MCF 10A (cell line): ENCODE results near the gene EXOC3L2. TPM values are rescaled to one million over a fixed set of nuclear protein-coding genes. Genes with fewer than 3 reads are reported as not detected.

Experiments
- Bru-seq: library from RNA; stranded (reverse); fragments of 400-500 nt; gene quantifications from one replicate; lab custom pipeline; 2021; lab: Mats Ljungman, UMichigan
- BruChase-seq, 2 experiments: library from RNA; stranded (reverse); fragments of 400-500 nt; gene quantifications; one replicate each; lab custom pipeline; 2021; lab: Mats Ljungman, UMichigan
- BruUV-seq: library from RNA; stranded (reverse); fragments of 400-500 nt; replicated peaks from 2 replicates; lab custom pipeline; 2021; lab: Mats Ljungman, UMichigan
- CTCF ChIA-PET: fragments of 300-600 bp; sonication (Branson Sonifier 250); formaldehyde crosslinking; extraction: SDS; loops from one replicate; lab custom pipeline; 2021; ENCODE audit warnings: antibody characterized with exemption, inconsistent platforms; lab: Yijun Ruan, JAX
- POLR2A ChIA-PET: fragments of 300-600, 350-650 bp; sonication (Branson Sonifier 250); formaldehyde crosslinking; extraction: SDS; loops from one replicate; lab custom pipeline; 2020; ENCODE audit warnings: antibody characterized with exemption, inconsistent platforms; lab: Yijun Ruan, JAX
- DNase-seq: peaks from one replicate; pipeline ENCODE4 v3.0.0-alpha.2; 2018; ENCODE audit not compliant: unreplicated experiment
- H3K27ac Mint-ChIP-seq: one replicate; pipeline ENCODE4 v1.8.0; 2022; ENCODE audit warnings: mild to moderate bottlenecking, low read depth, mixed read lengths; ENCODE audit not compliant: unreplicated experiment
- H3K27me3 Mint-ChIP-seq: one replicate; pipeline ENCODE4 v1.8.0; 2022; ENCODE audit warnings: mixed read lengths; ENCODE audit not compliant: insufficient read depth, unreplicated experiment
- H3K36me3 Mint-ChIP-seq: one replicate; pipeline ENCODE4 v1.8.0; 2022; ENCODE audit warnings: mild to moderate bottlenecking, moderate library complexity, mixed read lengths; ENCODE audit not compliant: insufficient read depth, unreplicated experiment
- H3K4me1 Mint-ChIP-seq: one replicate; pipeline ENCODE4 v1.8.0; 2022; ENCODE audit warnings: mixed read lengths; ENCODE audit not compliant: insufficient read depth, unreplicated experiment
- H3K4me3 Mint-ChIP-seq: one replicate; pipeline ENCODE4 v1.8.0; 2022; ENCODE audit warnings: mild to moderate bottlenecking, moderate library complexity, mixed read lengths; ENCODE audit not compliant: unreplicated experiment
- H3K9me3 Mint-ChIP-seq: one replicate; pipeline ENCODE4 v1.8.0; 2022; ENCODE audit warnings: mixed read lengths; ENCODE audit not compliant: unreplicated experiment
- intact Hi-C: fragments of 100-400 bp; cut with micrococcal nuclease; formaldehyde crosslinking; loops from 2 replicates; pipeline ENCODE4 v1.14.1; 2022
- long read RNA-seq: library from polyadenylated mRNA; stranded (forward); transcript quantifications from one replicate; pipeline ENCODE4 v2.0.0, GENCODE V29; 2022
- total RNA-seq: library from RNA; stranded (reverse); gene quantifications from 2 replicates; pipeline ENCODE4 v1.2.3, GENCODE V29; 2022
- TF ChIP-seq, protein P1 (sequence below): fragments of 200-600 bp; IDR thresholded peaks from one replicate; pipeline ENCODE4 v1.8.0; 2022; ENCODE audit warnings: antibody characterized with exemption, mild to moderate bottlenecking; ENCODE audit not compliant: unreplicated experiment

The EXOC3L2 gene
- not detected in 2 replicates for total RNA-seq
- not detected for Bru-seq, nascent RNA
- percentile 3 among the genes with signal in this experiment for BruChase-seq, experiment 1, labeled RNA remaining after a 6-hour chase
- BruChase-seq, experiment 2, labeled RNA remaining after a 2-hour chase: not detected
- long read RNA-seq: 0 reads

DNA sequence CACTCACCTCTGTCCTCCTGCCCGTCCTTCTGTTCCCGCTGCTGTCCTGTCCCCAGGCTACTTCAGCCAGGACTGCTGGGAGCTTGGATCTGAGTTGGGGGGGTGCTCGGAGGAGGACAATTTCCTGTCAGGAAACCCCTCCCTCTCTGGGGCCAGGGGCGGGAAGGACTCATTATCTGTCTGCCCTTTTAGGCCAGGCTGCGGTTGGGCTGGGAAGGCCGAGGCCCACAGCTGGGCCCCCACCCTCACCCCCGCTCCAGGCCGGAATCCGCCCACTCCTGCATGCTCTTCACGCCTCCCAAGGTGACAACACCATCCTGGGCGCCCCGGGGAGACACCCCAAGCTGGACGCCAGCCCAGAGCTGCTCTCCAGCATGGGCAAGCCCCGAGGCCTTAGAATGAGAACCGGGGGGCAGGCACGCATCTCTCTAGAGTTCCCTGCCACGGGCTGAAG lies at the start of gene EXOC3L2:
TSS of gene EXOC3L2 (minus strand) at position 74 of the 454 bp plus-strand sequence. CDS start 6,362 bp downstream, outside the sequence.
- H3K4me3 Mint-ChIP-seq: no peak within 1 kb of the TSS
- POLR2A ChIA-PET: interaction anchor here (0.7 kb wide), 1 partner anchor 67 kb away, joined by 4 read pairs; the partner anchor contains the start of gene BLOC1S3
- H3K4me1 Mint-ChIP-seq: no peaks in the 10 kb centered on the region

DNA sequence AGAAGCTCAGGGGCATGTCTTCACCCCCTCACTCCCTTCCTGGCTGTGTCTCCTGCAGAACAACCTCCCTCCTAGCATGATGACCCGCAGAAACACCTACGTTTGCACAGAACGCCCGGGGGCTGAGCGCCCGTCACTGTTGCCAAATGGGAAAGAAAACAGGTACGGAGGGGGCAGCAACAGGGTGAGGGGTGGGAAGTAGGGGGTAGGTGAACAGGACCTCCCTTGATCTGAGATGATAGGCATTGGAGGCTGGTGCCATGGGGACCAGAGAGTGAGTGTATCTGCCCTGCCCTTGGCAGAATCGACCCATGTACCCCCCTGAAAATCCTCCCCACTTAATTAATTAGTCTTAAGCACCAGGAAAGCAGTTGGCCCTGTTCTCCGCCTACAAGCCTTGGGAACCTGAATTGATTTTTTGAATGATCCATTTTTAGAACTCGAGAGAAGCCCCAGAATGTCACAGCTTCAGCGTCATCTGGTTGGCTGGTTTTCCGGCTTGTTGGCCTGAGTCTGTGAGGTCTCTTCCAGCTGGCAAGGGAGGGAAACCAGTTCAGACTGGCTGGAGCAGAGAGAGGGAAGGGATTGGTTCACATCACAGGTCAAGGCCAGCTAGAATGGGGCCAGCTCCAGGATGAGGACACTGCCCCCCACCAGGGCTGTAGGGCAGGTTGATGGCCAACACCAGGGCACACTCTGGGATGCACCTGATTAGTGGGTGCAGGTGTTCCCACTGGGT lies 49.3 kb upstream of the EXOC3L2 start:
- ChIA-PET CTCF (interaction anchor here (0.6 to 0.7 kb wide), 3 partner anchors 25 to 235 kb away, joined by 3 to 4 read pairs (median 3); no protein-coding TSS in a partner anchor), POLR2A (interaction anchor here (0.7 to 1.5 kb wide), 3 partner anchors 14 to 216 kb away, joined by 3 read pairs; partner anchors contain the start of gene GEMIN7)
- H3K4me3 Mint-ChIP-seq: no peak overlapping the region
- no peak for DNase-seq
- no TSS peak for BruUV-seq
- TF ChIP-seq, protein P1, sequence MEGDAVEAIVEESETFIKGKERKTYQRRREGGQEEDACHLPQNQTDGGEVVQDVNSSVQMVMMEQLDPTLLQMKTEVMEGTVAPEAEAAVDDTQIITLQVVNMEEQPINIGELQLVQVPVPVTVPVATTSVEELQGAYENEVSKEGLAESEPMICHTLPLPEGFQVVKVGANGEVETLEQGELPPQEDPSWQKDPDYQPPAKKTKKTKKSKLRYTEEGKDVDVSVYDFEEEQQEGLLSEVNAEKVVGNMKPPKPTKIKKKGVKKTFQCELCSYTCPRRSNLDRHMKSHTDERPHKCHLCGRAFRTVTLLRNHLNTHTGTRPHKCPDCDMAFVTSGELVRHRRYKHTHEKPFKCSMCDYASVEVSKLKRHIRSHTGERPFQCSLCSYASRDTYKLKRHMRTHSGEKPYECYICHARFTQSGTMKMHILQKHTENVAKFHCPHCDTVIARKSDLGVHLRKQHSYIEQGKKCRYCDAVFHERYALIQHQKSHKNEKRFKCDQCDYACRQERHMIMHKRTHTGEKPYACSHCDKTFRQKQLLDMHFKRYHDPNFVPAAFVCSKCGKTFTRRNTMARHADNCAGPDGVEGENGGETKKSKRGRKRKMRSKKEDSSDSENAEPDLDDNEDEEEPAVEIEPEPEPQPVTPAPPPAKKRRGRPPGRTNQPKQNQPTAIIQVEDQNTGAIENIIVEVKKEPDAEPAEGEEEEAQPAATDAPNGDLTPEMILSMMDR: no peak
- intact Hi-C loops: no loop called here
- H3K4me1 Mint-ChIP-seq: no peaks in the 10 kb centered on the region
- no peak overlapping the region for H3K27ac Mint-ChIP-seq
- no peaks in the 10 kb centered on the region for H3K27me3 Mint-ChIP-seq
- peaks cover 19% of the 10 kb centered on the region for H3K36me3 Mint-ChIP-seq
- H3K9me3 Mint-ChIP-seq: no peaks in the 10 kb centered on the region

More for the DNA sequence above, at the start of gene EXOC3L2:
- Mint-ChIP-seq H3K27ac (peak within 1 kb of the TSS; percentile 16), H3K9me3 (no peaks in the 10 kb centered on the region), H3K36me3 (no peaks in the 10 kb centered on the region), H3K27me3 (peaks cover 10% of the 10 kb centered on the region)
- BruUV-seq: no TSS peak
- no peak for DNase-seq
- TF ChIP-seq, protein P1: no peak
- intact Hi-C loops: loop anchor here (5.0 to 10.0 kb wide), 3 partner anchors 43 to 151 kb away; partner anchors contain the start of genes NKPD1 and PPP1R37
- CTCF ChIA-PET: interaction anchor here (1.3 kb wide), 1 partner anchor 67 kb away, joined by 3 read pairs; the partner anchor contains the start of gene BLOC1S3

DNA sequence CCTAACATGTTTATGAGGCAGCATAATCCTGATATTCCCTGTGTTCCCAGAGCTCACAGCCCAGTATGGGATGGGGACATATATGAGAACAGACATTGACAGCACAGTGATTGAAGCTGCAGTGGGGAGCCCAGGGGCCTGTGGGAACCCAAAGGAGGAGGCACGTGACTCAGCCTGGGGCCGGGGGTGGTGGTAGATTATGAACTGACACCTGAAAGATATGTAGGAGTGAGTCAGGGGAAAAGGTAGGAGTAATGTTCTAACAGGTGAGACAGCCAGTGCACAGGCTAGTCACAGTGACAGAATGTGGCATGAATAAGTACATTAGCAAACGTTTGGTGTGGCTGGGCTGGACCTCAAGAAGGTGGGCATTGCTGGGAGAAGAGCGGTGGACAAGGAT lies 48.5 kb upstream of the EXOC3L2 start:
- Mint-ChIP-seq H3K4me1 (no peaks in the 10 kb centered on the region), H3K4me3 (no peak overlapping the region), H3K27ac (peak overlapping the region; percentile 47), H3K27me3 (no peaks in the 10 kb centered on the region), H3K36me3 (peaks cover 24% of the 10 kb centered on the region), H3K9me3 (no peaks in the 10 kb centered on the region)
- POLR2A ChIA-PET: interaction anchor here (0.9 to 1.5 kb wide), 2 partner anchors 15 to 16 kb away, joined by 3 to 4 read pairs; no protein-coding TSS in a partner anchor
- BruUV-seq: no TSS peak
- intact Hi-C loops: no loop called here
- CTCF ChIA-PET: interaction anchor here (0.5 to 0.6 kb wide), 2 partner anchors 193 to 234 kb away, joined by 3 read pairs; no protein-coding TSS in a partner anchor
- peak; percentile 15 for DNase-seq
- TF ChIP-seq, protein P1: no peak
